SK-N-SH (cell line): Measurements from ENCODE around the gene NTNG1.

Experiments used
- ELF1 ChIP-seq: IDR thresholded peaks from 2 replicates; pipeline ENCODE4 v1.4.0; 2012
- EP300 ChIP-seq, 2 experiments: IDR thresholded peaks; 2 replicates each; pipeline versions ENCODE4 v1.4.0 to v1.6.1; 2012; ENCODE audit warnings: borderline replicate concordance in 1 of 2, low read depth in 1 of 2, low read length in 1 of 2
- FOXJ3 ChIP-seq: sonication (generic); formaldehyde crosslinking; IDR thresholded peaks from 2 replicates; pipeline ENCODE4 v1.5.1; 2020; ENCODE audit warnings: mild to moderate bottlenecking, missing genetic modification reagents
- GATA2 ChIP-seq: sonication (generic); formaldehyde crosslinking; IDR thresholded peaks from 2 replicates; pipeline ENCODE4 v1.5.0; 2020; ENCODE audit warnings: mild to moderate bottlenecking, missing genetic modification reagents
- PBX3 ChIP-seq: IDR thresholded peaks from 2 replicates; pipeline ENCODE4; 2012
- POLR2AphosphoS5 ChIP-seq: IDR thresholded peaks from 2 replicates; pipeline ENCODE4 v1.6.1; 2012; ENCODE audit warnings: low read depth, low read length
- RAD21 ChIP-seq: IDR thresholded peaks from 2 replicates; pipeline ENCODE4 v1.6.1; 2012; ENCODE audit warnings: mild to moderate bottlenecking, low read length
- REST ChIP-seq: IDR thresholded peaks from 2 replicates; pipeline ENCODE4 v1.6.1; 2012; ENCODE audit warnings: mild to moderate bottlenecking, low read depth, low read length, moderate library complexity
- SMC3 ChIP-seq: IDR thresholded peaks from 2 replicates; pipeline ENCODE4 v1.6.1; 2012; ENCODE audit warnings: low read depth, low read length, improper control_type of control experiment
- TAF1 ChIP-seq: IDR thresholded peaks from 2 replicates; pipeline ENCODE4 v1.6.1; 2012; ENCODE audit warnings: low read depth, mild to moderate bottlenecking, low read length, moderate library complexity, borderline replicate concordance
- USF2 ChIP-seq: fragments of 150-350 bp; IDR thresholded peaks from 2 replicates; pipeline ENCODE4 v1.6.1; 2017; ENCODE audit warnings: antibody characterized with exemption, low read length, low read depth, borderline replicate concordance
- YY1 ChIP-seq: IDR thresholded peaks from 2 replicates; pipeline ENCODE4 v1.4.0; 2012; ENCODE audit warnings: low read depth, mild to moderate bottlenecking
- TF ChIP-seq, protein P1 (sequence below): fragments of 200-600 bp; sonication (generic); IDR thresholded peaks from 2 replicates; pipeline ENCODE4 v1.6.1; 2017; ENCODE audit warnings: antibody characterized with exemption, mild to moderate bottlenecking, moderate library complexity
- TF ChIP-seq, protein P2 (sequence below): IDR thresholded peaks from 2 replicates; pipeline ENCODE4 v1.4.0; 2012; ENCODE audit warnings: low read depth

DNA sequence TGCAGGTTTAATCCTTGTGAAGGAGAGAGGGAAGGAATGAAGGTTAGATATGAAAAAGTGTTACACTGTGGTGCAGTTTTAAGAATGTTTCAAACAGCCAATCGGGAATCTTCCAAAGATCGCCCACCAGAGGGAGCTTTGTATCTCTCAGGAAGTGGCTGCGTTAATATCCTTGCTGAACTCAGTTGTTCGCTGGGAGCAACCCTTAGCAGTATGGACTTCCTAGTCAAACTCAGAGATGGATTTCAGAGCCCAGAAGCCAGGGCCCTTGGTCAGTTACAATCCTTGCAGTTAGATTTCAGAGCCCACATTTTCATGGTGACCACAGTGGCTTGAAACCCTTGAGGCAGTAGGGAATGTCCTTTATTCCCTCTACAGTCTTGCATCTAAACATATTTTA lies 136.2 kb downstream of the NTNG1 start:
- no peak for TF ChIP-seq EP300 (IDR thresholded peaks at IDR 0.05; ENCODE audit: borderline replicate concordance in 1 of 2, low read depth in 1 of 2, low read length in 1 of 2)
- peak; percentile 39; the same call in 1 of the 2 replicates for TF ChIP-seq SMC3
- TF ChIP-seq, protein P1, sequence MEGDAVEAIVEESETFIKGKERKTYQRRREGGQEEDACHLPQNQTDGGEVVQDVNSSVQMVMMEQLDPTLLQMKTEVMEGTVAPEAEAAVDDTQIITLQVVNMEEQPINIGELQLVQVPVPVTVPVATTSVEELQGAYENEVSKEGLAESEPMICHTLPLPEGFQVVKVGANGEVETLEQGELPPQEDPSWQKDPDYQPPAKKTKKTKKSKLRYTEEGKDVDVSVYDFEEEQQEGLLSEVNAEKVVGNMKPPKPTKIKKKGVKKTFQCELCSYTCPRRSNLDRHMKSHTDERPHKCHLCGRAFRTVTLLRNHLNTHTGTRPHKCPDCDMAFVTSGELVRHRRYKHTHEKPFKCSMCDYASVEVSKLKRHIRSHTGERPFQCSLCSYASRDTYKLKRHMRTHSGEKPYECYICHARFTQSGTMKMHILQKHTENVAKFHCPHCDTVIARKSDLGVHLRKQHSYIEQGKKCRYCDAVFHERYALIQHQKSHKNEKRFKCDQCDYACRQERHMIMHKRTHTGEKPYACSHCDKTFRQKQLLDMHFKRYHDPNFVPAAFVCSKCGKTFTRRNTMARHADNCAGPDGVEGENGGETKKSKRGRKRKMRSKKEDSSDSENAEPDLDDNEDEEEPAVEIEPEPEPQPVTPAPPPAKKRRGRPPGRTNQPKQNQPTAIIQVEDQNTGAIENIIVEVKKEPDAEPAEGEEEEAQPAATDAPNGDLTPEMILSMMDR = peak; percentile 54
- no peak for TF ChIP-seq GATA2 (CRISPR knock-in tag)
- TF ChIP-seq ELF1 = no peak
- no peak for TF ChIP-seq TAF1
- TF ChIP-seq REST = no peak
- no peak for TF ChIP-seq YY1
- TF ChIP-seq FOXJ3 (CRISPR knock-in tag) = no peak
- TF ChIP-seq RAD21 = peak; percentile 67
- TF ChIP-seq, protein P2, sequence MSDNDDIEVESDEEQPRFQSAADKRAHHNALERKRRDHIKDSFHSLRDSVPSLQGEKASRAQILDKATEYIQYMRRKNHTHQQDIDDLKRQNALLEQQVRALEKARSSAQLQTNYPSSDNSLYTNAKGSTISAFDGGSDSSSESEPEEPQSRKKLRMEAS = no peak
- no peak for TF ChIP-seq POLR2AphosphoS5
- no peak for TF ChIP-seq USF2
- no peak for TF ChIP-seq PBX3
